ENCODE measurements around the gene MLLT1.

DNA sequence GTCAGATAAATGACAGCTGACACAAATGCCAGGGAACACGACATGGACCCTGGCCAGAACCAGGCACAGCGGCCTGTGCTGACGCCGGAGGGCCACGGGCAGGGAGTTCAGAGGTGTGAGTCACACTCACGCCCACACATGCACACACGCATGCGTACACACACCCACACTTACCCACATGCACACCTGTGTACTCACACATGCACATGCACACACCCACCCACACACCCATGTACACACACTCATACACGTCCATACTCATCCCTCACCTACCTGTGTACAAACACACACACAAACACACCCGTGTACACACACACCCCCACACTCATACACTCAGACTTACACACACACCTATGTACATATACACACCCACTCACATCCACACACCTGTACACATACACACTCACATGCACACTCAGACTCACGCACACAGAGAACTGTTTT lies 40.4 kb downstream of the MLLT1 start:
- no peak for TF ChIP-seq CTCF (IDR thresholded peaks at IDR 0.05; ENCODE audit: low read depth, low read length)
- no peak for TF ChIP-seq EZH2phosphoT487 (IDR thresholded peaks at IDR 0.05; ENCODE audit: low read depth)
